UCSD-AML1 (cell line): ENCODE data around the gene SNAPC4.

Experiments
- DNase-seq: peaks from one replicate; lab custom pipeline; 2025; ENCODE audit not compliant: unreplicated experiment; lab: John Stamatoyannopoulos, UW

Gene SNAPC4

GRCh38 chr9:136393531-136393930 is 6.4 kb downstream of the SNAPC4 start:
- no peak for DNase-seq

GRCh38 chr9:136392538-136393449 is 7.2 kb downstream of the SNAPC4 start:
- no peak for DNase-seq

GRCh38 chr9:136391737-136392537 is 8.0 kb downstream of the SNAPC4 start:
- no peak for DNase-seq

GRCh38 chr9:136389396-136389795 is 10.6 kb downstream of the SNAPC4 start:
- DNase-seq, result no peak

GRCh38 chr9:136387217-136387616 is 12.8 kb downstream of the SNAPC4 start:
- no peak for DNase-seq

GRCh38 chr9:136386018-136386417 is 14.0 kb downstream of the SNAPC4 start:
- no peak for DNase-seq

GRCh38 chr9:136385015-136385414 is 15.0 kb downstream of the SNAPC4 start:
- no peak for DNase-seq

- DNase-seq, result no peak
Observed at GRCh38 chr9:136383436-136383835, 16.5 kb downstream of the SNAPC4 start.

GRCh38 chr9:136381966-136382513 is 17.9 kb downstream of the SNAPC4 start:
- DNase-seq, result no peak

GRCh38 chr9:136381311-136381710 is 18.7 kb downstream of the SNAPC4 start:
- DNase-seq, result no peak

GRCh38 chr9:136380381-136380780 is 19.6 kb downstream of the SNAPC4 start:
- DNase-seq, result no peak

- no peak for DNase-seq
Observed at GRCh38 chr9:136379891-136380290, 20.1 kb downstream of the SNAPC4 start.

- DNase-seq, result no peak
Observed at GRCh38 chr9:136379401-136379800, 20.6 kb downstream of the SNAPC4 start.

- DNase-seq, result no peak
Observed at GRCh38 chr9:136379003-136379287, 21.0 kb downstream of the SNAPC4 start.

GRCh38 chr9:136378170-136379002 is 21.6 kb downstream of the SNAPC4 start:
- no peak for DNase-seq

GRCh38 chr9:136377341-136378169 is 22.4 kb downstream of the SNAPC4 start:
- DNase-seq, result no peak

GRCh38 chr9:136376457-136376856 is 23.5 kb downstream of the SNAPC4 start:
- DNase-seq, result no peak

- DNase-seq, result no peak
Observed at GRCh38 chr9:136375096-136375495, 24.9 kb downstream of the SNAPC4 start.

GRCh38 chr9:136374183-136374575 is 25.8 kb downstream of the SNAPC4 start:
- no peak for DNase-seq
